ENCODE results near the gene SFXN1. TPM values are rescaled to one million over a fixed set of nuclear protein-coding genes. Genes with fewer than 3 reads are reported as not detected.

The SFXN1 gene
- total RNA-seq, 3 donors from 2014 or later (not counting 1 experiment from before 2014, with no cell fraction given): 30.3 to 55.2 (median 44.0) TPM

- TF ChIP-seq, protein P1, sequence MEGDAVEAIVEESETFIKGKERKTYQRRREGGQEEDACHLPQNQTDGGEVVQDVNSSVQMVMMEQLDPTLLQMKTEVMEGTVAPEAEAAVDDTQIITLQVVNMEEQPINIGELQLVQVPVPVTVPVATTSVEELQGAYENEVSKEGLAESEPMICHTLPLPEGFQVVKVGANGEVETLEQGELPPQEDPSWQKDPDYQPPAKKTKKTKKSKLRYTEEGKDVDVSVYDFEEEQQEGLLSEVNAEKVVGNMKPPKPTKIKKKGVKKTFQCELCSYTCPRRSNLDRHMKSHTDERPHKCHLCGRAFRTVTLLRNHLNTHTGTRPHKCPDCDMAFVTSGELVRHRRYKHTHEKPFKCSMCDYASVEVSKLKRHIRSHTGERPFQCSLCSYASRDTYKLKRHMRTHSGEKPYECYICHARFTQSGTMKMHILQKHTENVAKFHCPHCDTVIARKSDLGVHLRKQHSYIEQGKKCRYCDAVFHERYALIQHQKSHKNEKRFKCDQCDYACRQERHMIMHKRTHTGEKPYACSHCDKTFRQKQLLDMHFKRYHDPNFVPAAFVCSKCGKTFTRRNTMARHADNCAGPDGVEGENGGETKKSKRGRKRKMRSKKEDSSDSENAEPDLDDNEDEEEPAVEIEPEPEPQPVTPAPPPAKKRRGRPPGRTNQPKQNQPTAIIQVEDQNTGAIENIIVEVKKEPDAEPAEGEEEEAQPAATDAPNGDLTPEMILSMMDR (IDR thresholded peaks at IDR 0.05): peak; percentile 74
- H3K27ac Mint-ChIP-seq: no peak overlapping the region
- Histone ChIP-seq H3K4me1 (ENCODE audit: control insufficient read depth, insufficient read depth, low read length) (peaks cover 5% of the 10 kb centered on the region), H3K4me3 (ENCODE audit: low read length) (no peak overlapping the region), H3K9me3 (ENCODE audit: control insufficient read depth, insufficient read depth, low read length) (no peaks in the 10 kb centered on the region), H3K36me3 (ENCODE audit: control insufficient read depth, insufficient read depth, low read length) (no peaks in the 10 kb centered on the region), H3K27me3 (ENCODE audit: control insufficient read depth, insufficient read depth, low read length) (no peaks in the 10 kb centered on the region), H3K27ac (ENCODE audit: low read length) (no peak overlapping the region)
- H3K36me3 Mint-ChIP-seq: no peaks in the 10 kb centered on the region
- ATAC-seq (peak; percentile 81 to 98 (median 88)), DNase-seq (peak in 1 of 2 donors; percentile 76)
- peaks cover 18% of the 10 kb centered on the region in 2 donors for H3K27me3 Mint-ChIP-seq (ENCODE audit: low read depth in 2 of 2)
- H3K9me3 Mint-ChIP-seq: no peaks in the 10 kb centered on the region
- H3K4me1 Mint-ChIP-seq: peaks cover 5 to 6% of the 10 kb centered on the region in 2 donors
- H3K4me3 Mint-ChIP-seq: no peak overlapping the region
- 52% methylated on average over 11 of the region's 11 CpGs for WGBS (ENCODE audit: insufficient coverage)
- intact Hi-C loops (cut with micrococcal nuclease): no loop called here
Observed at GRCh38 chr5:175464074-175464941, 14.1 kb upstream of the SFXN1 start.

DNA sequence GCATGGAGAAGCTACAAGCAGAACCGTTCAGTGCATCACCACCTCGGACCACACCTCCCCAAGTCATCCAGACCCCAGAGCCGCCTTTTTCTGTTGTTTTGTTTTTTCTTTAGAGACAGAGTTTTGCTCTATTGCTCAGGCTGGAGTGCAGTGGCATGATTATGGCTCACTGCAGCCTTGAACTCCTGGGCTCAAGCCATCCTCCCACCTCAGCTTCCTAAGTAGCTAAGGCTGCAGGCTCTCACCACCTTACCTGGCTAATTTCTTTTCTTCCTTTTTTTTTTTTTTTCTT, 13.5 kb upstream of the SFXN1 start:
- peaks cover 5% of the 10 kb centered on the region for H3K4me1 ChIP-seq (ENCODE audit: control insufficient read depth, insufficient read depth, low read length)
- peaks cover 17 to 18% of the 10 kb centered on the region in 2 donors for H3K27me3 Mint-ChIP-seq (ENCODE audit: low read depth in 2 of 2)
- ATAC-seq (peak in 2 of 3 donors; percentile 14 to 20), DNase-seq (no peak)
- intact Hi-C loops (cut with micrococcal nuclease): no loop called here
- H3K4me1 Mint-ChIP-seq: peaks cover 5 to 6% of the 10 kb centered on the region in 2 donors
- no peak overlapping the region for H3K4me3 ChIP-seq (ENCODE audit: low read length)
- H3K9me3 Mint-ChIP-seq: no peaks in the 10 kb centered on the region
- whole genome bisulfite sequencing (ENCODE audit: insufficient coverage): 18% methylated on average over 3 of the region's 3 CpGs
- no peaks in the 10 kb centered on the region for H3K36me3 ChIP-seq (ENCODE audit: control insufficient read depth, insufficient read depth, low read length)
- no peaks in the 10 kb centered on the region for H3K36me3 Mint-ChIP-seq
- no peak overlapping the region for H3K27ac Mint-ChIP-seq
- H3K4me3 Mint-ChIP-seq: no peak overlapping the region
- TF ChIP-seq, protein P1 (IDR thresholded peaks at IDR 0.05): peak; percentile 30
- no peak overlapping the region for H3K27ac ChIP-seq (ENCODE audit: low read length)
- H3K27me3 ChIP-seq (ENCODE audit: control insufficient read depth, insufficient read depth, low read length): no peaks in the 10 kb centered on the region
- H3K9me3 ChIP-seq (ENCODE audit: control insufficient read depth, insufficient read depth, low read length): no peaks in the 10 kb centered on the region

DNA sequence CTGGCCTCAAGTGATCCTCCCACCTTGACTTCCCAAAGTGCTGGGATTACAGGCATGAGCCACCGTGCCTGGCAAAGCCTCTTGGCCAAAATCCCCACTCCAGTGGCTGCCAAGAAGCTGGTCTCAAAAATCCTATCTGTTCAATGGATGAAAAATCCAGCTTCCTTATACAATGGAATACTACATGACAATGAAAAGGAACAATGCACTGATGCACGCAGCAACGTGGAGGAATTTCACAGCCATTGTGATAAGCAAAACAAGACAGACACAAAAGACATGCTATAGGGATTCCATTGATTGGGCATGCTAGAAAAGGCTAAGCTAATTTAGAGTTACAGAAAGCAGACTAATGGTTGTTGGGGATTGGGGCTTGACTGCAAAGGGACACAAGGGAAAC, 13.1 kb upstream of the SFXN1 start:
- Mint-ChIP-seq H3K27me3 (ENCODE audit: low read depth in 2 of 2) (peaks cover 17 to 19% of the 10 kb centered on the region in 2 donors), H3K27ac (no peak overlapping the region), H3K4me1 (peaks cover 5 to 6% of the 10 kb centered on the region in 2 donors), H3K4me3 (no peak overlapping the region), H3K36me3 (no peaks in the 10 kb centered on the region), H3K9me3 (no peaks in the 10 kb centered on the region)
- H3K4me1 ChIP-seq (ENCODE audit: control insufficient read depth, insufficient read depth, low read length): peaks cover 5% of the 10 kb centered on the region
- H3K27ac ChIP-seq (ENCODE audit: low read length): no peak overlapping the region
- H3K36me3 ChIP-seq (ENCODE audit: control insufficient read depth, insufficient read depth, low read length): no peaks in the 10 kb centered on the region
- intact Hi-C loops (cut with micrococcal nuclease): no loop called here
- 20% methylated on average over 3 of the region's 3 CpGs for WGBS (ENCODE audit: insufficient coverage)
- no peaks in the 10 kb centered on the region for H3K27me3 ChIP-seq (ENCODE audit: control insufficient read depth, insufficient read depth, low read length)
- TF ChIP-seq, protein P1 (IDR thresholded peaks at IDR 0.05): no peak
- H3K4me3 ChIP-seq (ENCODE audit: low read length): no peak overlapping the region
- DNase-seq (no peak), ATAC-seq (no peak)
- H3K9me3 ChIP-seq (ENCODE audit: control insufficient read depth, insufficient read depth, low read length): no peaks in the 10 kb centered on the region
